Spleen (tissue), 7 donors: ENCODE data around the gene LDB2.

Source experiments
- CTCF ChIP-seq, 11 experiments: fragments of 200-600 bp in 7 of 11; fragments of 450-650 bp in 4 of 11; sonication (generic) in 4 of 11; IDR thresholded peaks in 8 of 11; conservative IDR thresholded peaks in 3 of 11; 1 replicate in 7 of 11; 2 replicates in 4 of 11; pipeline versions ENCODE4 v1.4.0 to v1.8.0; 2016 to 2021; ENCODE audit warnings: antibody characterized with exemption in 11 of 11, inconsistent platforms in 4 of 11, mild to moderate bottlenecking in 1 of 11
- POLR2AphosphoS5 ChIP-seq, 3 donors: sonication (generic); formaldehyde crosslinking; IDR thresholded peaks; one replicate each; pipeline ENCODE4 v1.5.1; 2017; ENCODE audit warnings: antibody characterized with exemption in 3 of 3
- donor health status: DM: no; HTN: no; CAD: no; lungs with moderate emphysema.
- donor health status: DM: no; HTN: no; CAD: no.
- donor health status: DM: no; HTN: no; CAD: no.

- TF ChIP-seq CTCF (IDR thresholded peaks at IDR 0.05 in 8 of 11, conservative IDR thresholded peaks at IDR 0.05 in 3 of 11) (no peak), POLR2AphosphoS5 (IDR thresholded peaks at IDR 0.05) (no peak)
Measured at GRCh38 chr4:16582526-16582925, 315.9 kb downstream of the LDB2 start.
